NCI-H128 (cell line): ENCODE measurements around the gene HSD17B12.
"Not testable (repeated sequence)": the region's sequence is repeated elsewhere in the genome, so short reads cannot be mapped to it uniquely, and the experiment has no call there.

Experiments
- DNase-seq: peaks from one replicate; lab custom pipeline; 2025; ENCODE audit not compliant: unreplicated experiment; lab: John Stamatoyannopoulos, UW

HSD17B12 gene

DNA sequence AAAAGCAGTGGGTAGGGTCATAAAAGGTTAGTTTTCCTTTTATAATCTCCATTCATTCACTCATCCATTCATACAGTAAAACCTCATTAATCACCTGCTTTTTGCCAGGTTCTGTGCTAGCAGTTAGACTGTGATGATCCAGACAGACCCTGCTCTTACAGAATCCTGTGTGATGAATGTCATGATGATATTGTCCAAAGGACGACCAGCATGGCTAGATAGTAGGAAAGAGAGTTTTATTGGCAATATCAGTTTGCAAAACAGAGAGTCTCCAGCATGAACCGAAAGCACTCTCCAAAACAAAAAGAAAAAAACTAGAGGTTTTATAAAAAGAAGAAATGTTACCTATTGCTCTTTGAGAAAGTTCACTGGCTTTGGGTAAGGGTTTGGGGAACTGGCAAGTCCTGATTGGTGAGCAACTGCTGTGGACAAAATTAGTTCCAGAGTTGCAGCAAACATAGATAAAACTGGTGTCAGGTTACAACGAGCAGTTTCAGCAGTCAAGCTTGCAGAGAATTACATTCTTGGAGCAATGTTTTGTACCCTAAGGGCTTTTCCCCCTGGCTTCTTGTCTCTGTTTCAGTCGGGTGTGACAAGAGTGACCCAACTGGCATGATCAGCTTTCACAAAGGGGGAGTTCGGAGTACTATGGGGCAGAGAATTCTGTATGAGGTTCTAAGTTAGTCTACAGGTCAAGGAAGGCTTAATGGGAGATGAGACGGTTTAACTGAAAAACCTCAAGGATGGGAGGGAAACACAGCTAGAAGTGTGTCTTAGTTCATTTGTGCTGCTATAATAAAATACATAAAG lies 58.3 kb downstream of the HSD17B12 start:
- no peak for DNase-seq

DNA sequence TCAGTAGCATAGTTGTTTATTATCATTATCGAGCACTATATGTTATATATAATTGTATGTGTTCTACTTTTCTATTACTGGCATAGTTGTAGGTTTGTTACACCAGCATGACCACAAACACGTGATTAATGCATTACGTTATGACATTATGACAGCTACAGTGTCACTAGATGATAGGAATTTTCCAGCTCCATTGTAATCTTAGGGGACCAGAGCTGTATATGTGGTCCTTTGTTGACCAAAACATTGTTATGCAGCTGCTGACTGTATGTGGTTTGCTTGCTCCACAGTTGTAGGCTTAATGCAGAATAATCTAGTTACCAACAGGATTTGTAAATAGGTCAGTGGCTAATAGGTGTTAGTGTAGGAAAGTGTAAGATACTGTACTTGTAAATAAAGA lies 66.1 kb downstream of the HSD17B12 start:
- no peak for DNase-seq

DNA sequence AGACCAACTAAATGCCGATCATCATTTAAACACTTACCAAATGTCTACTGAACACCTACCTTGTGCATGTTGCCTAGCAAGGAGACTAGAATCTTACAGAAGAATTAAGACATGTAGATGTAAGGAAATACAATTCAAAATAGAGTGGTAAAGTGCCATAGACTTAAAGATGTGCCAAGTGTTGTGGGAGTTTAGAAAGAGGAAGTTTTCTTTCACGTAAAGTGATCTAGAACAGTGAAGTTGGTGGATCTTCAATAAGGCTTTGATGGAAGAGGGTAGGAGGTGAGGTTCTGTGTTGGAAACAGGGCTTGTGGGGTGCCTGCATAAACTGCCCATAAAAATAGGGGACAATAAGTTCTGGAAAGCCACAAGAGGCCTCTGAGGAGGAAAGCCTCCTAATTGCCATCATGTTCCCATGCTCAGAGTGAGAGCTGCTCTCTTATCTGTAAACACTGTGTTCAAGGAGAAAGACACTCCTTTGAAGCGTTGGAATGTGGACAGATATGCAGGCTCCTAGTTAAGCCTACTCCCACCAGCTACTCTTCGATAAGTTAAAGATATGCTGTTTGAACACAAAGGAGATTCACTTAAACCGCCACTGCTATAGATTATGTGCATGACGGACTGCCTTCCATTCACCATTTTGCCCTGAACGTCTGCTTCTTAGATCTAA lies 66.7 kb downstream of the HSD17B12 start:
- no peak for DNase-seq

DNA sequence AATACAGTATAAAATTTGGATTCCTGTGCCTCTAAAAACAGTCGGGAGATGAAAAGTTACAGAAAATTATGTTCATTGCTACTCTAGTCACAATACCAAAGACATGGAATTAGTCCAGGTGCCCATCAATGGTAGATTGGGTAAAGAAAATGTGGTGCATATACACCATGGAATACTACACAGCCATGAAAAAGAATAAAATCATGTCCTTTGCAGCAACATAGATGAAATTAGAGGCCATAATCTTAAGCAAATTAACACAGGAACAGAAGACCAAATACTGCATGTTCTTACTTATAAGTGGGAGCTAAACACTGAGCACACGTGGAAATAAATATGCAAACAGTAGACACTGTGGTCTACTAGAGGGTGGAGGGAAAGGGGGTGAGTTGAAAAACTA lies 67.6 kb downstream of the HSD17B12 start:
- DNase-seq = no peak

DNA sequence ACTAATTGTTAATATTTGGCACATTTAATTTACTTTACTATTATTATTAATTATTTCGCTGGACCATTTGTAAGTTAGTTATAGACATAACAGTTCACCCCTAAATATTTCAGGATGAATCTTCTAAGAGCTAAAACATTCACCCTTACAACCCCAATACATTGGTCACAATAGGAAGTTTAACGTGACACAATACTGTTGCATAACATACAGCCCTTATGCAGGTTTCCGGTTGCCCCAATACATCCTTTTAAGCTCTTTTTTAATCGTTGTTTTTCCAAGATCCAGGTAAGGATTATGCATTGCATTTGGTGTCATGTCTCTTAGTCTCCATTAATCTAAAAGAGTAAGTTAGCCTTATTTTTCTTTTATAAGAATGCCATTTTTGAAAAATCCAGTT lies 71.2 kb downstream of the HSD17B12 start:
- no peak for DNase-seq

DNA sequence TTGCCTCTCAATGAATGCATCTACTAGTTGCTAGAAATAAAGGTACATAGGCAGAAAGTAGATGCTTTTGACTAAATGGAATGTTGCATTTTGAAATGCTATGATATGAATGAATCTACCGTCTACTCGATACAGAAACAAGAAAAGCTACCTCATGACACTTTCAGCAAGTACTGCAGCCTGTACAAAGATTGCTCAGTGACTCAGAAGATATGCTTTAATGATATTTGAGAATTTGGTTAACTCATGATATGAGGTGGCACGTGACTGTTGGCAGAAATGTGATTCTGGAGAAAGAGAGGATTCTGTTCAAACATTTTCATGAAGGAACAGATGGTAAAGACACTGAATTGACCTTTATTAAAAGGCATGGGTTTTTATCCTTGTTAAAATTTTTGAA lies 76.0 kb downstream of the HSD17B12 start:
- no peak for DNase-seq

DNA sequence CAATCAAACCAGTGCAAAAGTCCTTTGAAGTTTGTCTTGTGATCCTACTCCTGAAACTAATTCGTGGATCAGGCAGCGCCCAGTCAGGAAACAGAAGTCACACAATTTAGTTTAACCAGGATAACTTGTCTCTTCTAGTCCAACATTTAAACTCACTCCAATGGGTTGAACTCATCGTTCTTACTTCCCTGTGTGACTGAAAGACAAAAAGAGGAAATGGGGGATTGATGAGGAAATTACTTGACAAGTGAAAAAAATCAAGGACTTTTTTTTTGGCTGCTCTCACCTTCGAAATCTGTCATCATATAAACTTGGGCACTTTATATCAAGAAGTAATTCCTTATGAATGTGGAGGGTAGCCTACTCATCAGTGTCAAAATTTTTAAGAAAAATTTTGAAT lies 78.4 kb downstream of the HSD17B12 start:
- DNase-seq = no peak

DNA sequence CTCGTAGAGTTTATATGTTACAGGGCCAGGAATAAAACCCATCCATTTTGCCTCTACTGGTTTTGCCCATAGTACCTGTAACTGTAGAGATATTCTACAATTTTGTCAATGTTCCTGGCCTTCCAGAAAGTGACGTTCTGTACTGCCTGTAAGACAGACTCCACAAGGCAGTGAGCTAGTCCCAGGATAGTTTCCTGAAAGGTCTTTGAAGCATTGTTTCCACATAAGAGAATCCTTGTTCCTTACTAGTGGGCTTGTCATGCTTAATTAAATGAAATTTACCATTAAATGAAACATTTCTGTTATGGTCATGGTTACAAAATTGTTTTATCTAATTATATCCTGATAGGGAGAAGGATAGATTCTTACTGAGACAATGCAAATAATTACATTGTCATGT lies 80.4 kb downstream of the HSD17B12 start:
- no peak for DNase-seq

DNA sequence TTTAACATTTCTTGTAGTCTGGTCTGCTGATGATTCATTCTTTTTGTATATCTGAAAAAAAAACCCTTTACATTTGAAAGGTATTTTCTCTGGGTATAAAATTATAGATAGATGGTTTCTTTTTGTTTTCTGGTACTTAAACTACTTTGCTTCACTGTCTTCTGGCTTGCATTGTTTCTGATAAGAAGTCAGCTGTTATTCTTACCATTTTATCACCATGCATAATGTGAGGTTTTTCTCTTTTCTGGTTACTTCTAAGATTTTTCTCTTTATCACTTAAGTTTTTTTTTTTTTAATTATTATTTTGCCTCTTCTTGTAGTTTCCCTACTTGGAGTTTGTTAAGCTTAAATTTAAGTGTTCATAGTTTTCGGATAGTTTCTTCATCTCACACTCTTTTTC lies 84.7 kb downstream of the HSD17B12 start:
- no peak for DNase-seq

DNA sequence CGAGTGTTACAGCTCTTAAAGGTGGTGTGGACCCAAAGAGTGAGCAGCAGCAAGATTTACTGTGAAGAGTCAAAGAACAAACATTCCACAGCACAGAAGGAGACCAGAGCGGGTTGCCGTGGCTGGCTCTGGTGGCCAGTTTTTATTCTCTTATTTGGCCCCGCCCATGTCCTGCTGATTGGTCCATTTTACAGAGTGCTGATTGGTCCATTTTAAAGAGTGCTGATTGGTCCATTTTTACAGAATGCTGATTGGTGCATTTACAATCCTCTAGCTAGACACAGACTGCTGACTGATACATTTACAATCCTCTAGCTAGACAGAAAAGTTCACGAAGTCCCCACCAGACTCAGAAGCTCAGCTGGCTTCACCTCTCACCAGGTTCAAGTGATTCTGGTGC lies 88.1 kb downstream of the HSD17B12 start:
- not testable (repeated sequence) for DNase-seq

DNA sequence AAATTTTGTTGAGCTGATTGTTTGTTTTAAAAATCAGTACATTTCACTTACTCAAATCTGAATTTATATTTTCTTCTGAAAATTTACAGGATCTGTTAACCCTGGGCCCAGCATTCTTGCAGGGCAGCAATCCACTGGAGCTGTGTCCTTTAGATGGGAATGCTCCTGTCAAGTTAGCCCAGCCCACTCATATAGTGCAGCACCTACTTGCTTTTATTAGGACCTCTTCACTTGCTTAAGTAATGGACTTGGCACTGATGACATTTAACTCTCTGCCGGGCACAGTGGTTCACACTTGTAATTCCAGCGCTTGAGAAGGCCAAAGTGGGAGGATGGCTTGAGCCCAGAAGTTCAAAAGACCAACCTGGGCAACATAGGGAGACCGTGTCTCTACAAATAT lies 89.6 kb downstream of the HSD17B12 start:
- no peak for DNase-seq

DNA sequence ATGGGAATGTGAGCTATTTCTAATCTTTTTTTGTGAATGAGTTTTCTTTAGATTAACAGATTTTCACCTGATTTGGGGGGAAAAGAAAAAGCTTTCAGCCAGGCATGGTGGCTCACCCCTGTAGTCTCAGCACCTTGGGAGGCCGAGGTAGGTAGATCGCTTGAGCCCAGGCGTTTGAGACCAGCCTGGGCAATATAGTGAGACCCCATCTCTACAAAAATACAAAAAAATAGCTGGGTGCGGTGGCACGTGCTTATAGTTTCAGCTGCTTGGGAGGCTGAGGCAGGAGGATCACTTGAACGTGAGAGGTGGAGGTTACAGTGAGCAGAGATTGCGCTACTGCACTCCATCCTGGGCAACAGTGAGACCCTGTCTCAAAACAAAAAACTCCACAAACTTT lies 92.2 kb downstream of the HSD17B12 start:
- DNase-seq = no peak

DNA sequence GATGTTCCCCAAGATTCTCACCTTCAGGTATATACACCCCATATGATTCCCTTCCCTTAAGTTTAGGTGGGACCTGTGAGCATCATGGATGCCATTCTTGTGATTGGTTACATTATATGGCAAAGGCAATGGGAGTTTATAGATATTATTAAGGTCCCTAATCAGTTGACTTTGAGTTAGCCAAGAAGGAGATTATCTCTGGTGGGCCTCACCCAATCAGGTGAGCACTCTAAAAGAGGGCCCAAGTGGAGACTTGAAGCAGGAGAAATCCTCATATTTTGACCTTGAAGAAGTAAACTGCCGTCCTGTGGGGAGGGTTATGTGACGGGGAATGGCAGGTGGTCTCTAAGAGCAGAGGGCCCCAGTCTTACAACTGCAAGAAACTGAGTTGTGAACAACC lies 94.2 kb downstream of the HSD17B12 start:
- no peak for DNase-seq

DNA sequence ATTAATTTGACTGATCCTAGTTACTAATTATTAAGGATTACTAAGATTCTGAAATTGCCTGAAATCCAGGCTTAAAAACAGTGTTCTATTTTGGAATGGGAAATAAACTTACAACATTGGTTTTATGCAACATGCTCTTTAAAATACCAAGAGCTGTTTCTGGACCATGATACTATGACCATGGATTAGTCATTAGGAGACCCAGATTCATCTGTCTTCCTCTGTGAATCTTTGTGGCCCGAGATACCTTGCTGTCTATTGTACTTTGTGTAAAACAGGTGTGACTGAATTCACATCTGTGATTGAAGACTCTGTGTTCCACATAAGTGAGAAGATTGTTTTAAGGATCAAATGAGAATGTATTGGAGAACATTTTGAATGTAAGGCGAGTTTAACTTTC lies 98.8 kb downstream of the HSD17B12 start:
- DNase-seq = no peak

DNA sequence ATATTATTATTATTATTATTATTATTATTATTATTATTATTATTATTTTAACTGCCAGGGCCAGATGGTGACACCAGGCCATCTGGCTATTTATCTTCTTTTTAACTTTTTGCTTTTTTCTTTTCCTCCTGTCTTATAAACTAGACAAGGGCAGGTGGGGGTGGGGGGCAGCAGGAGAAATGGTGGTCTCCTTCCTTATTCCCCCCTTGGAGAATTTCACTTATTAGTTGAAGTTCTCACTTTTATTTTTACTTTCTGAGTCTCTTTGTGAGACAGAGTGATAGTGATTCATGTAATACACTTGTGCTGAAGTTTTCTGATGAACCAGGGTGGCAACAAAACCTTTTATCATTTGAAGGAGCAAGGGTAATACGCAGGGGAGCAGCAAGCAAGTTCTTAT lies 103.8 kb downstream of the HSD17B12 start:
- no peak for DNase-seq

DNA sequence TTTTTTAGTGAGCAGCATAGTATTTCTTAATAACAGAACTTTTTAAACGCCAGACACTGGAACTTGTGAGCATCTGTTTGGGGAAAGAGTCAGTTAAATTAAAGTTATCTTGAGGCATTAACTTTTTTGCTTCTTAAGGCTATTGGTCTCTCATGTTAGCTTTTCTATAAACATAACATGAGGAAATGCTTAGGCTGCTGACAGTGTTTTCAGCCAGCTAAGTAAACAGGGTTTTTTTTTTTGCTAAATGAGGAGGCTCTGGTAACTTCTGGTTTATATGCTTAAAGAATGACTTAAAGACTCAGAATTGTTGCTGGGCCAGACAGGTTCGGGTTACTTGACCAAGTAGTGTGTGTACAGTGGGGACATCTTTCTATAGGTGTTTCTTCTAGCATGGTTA lies 104.3 kb downstream of the HSD17B12 start:
- no peak for DNase-seq

DNA sequence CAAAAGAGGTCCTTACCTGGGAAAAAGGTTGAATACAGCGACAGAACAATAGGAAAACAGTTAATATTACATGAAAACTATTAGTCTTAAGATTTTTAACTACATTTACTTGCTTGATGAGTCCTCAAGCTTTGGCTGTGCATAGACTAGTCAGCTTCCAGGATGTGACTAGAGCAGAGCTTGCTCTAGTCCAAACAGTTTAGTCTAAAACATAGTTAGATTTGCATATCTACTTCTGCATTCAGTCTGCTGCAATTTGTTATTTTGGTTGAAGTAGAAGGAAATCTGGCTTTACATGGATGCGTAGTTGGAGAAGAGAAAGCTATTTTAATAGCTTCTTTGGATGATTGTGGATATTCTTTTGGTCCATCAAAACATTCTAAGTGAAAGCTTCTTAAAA lies 104.8 kb downstream of the HSD17B12 start:
- no peak for DNase-seq

DNA sequence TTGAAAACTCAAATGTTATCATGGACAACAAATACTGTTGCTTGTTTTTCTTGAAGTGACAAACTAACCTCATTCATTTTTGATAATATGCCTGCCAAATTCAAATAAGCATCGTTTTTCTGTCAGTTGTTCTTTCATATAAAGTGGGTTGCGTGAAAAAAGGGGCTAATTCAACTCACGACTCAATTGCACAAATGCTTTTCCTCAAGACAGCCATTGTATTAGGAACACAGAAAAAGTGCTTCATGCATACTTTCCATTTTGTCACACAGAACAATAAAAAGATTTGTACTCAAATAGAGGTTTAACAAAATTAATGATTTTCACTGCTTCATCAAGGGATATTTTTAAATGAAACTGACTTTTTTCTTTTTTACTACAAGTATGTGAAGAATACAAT lies 105.5 kb downstream of the HSD17B12 start:
- DNase-seq = no peak

DNA sequence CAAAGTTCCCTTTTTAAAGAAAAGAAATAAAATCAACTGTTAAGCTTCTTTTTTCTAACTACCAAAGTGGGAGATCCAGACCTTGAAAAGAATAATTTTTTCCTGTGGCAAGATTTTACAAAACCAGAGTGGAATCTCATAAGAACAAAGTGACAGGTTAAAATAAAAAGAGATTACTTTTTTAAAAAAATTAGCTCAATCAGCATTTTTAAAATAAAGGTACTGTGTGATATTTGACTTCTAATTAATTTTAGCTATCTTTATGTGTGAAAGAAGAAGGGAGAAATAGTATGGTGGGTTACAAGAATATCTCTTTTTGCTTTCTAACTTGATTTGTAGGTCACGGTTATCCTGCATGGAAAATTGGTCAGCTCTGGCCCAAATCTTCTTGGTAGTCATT lies 107.3 kb downstream of the HSD17B12 start:
- DNase-seq = no peak

DNA sequence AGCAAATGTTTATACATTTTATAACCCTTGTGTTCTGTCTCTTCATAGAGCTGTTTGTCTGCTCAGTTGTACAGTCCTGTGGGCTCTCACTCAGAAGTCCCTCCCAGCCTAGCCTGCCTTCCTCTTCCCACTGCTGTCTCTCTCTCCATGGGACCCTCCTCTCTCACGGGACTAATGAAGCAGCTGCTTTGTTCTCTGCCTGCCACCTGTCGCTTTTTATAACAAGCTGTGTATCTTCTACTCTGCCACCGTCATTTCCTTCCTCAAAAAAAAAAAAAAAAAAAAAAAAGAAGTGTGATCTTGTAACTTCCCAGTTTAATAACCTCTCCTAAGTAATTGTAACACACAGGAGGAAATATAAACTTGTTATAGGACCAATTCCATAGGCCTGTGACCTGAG lies 107.9 kb downstream of the HSD17B12 start:
- DNase-seq = no peak

DNA sequence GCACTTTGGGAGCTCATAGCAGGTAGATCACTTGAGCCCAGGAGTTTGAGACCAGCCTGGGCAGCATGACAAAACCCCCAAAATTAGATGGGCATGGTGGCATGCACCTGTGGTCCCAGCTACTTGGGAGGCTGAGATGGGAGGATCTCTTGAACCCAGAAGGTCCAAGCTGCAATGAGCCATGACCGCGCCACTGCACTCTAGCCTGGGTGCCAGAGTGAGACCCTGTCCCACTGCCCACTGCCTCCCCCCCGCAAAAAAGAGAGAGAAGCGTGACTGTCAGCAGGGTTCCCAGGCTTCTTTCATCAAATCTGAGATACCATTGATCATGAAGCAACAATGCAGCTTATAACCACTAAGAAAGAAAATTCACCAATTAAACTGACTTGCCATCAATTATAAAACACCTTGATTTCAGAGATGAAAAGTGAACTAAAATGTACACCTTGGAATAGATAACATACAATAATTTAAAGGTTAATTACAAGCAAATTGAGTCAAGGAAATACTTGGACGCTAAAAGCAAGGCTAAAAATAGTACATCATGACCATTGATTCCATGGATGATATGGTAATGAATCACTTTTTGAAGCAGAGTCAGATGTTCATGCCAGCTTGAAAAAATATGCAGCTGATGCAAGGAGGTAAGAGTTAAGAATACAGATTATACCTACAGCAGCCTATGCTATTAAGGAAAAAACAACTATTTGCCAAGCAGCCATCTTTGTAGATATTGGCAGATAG lies 109.3 kb downstream of the HSD17B12 start:
- no peak for DNase-seq

DNA sequence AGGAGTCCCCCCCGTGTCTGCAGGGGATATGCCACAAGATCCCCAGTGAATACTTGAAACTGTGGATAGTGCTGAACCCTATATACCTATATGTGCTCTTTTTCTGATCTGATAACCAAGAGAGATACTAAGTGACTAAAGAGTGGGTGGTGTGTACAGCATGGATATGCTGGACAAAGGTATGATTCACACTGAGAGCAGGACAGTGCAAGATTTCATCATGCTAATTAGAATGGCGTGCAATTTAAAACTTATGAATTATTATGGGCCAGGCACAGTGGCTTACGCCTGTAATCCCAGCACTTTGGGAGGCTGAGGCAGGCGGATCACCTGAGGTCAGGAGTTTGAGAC lies 109.9 kb downstream of the HSD17B12 start:
- DNase-seq = no peak
